Measurements from ENCODE around the gene ATAT1.

- no peak for TF ChIP-seq TAF1 (IDR thresholded peaks at IDR 0.05; ENCODE audit: low read depth)
- TF ChIP-seq EGR1 (IDR thresholded peaks at IDR 0.05): no peak
Observed at GRCh38 chr6:30592287-30592686, 34.4 kb upstream of the ATAT1 start.
